Heart right ventricle (tissue), 16 donors: ENCODE results near the gene TSPAN18. TPM values are rescaled to one million over a fixed set of nuclear protein-coding genes. Genes with fewer than 3 reads are reported as not detected.

Experiments
- ATAC-seq, 8 donors: fragments of 200-7000 bp; cut with Tn5 transposase; one replicate each; pipeline ENCODE4 v1.9.1; 2020; ENCODE audit warnings: mild to moderate bottlenecking in 8 of 8, moderate library complexity in 8 of 8, moderate number of reproducible peaks in 1 of 8
- DNase-seq, 2 donors: peaks; one replicate each; pipeline ENCODE4 v3.0.0-alpha.2; 2020
- H3K27ac ChIP-seq, 10 donors: fragments of 200-600 bp; sonication (generic) in 2 of 10; one replicate each; pipeline versions ENCODE4 v1.5.0 to v1.8.0; 2020 to 2022; ENCODE audit warnings: mild to moderate bottlenecking in 3 of 10
- H3K27me3 ChIP-seq, 7 donors: fragments of 200-600 bp; one replicate each; pipeline ENCODE4 v1.8.0; 2021 to 2022; ENCODE audit warnings: mild to moderate bottlenecking in 2 of 7
- H3K36me3 ChIP-seq, 9 donors: fragments of 200-600 bp; sonication (generic) in 1 of 9; one replicate each; pipeline versions ENCODE4 v1.5.0 to v1.8.0; 2020 to 2022; ENCODE audit warnings: mild to moderate bottlenecking in 2 of 9
- H3K4me1 ChIP-seq, 9 donors: fragments of 200-600 bp; sonication (generic) in 1 of 9; one replicate each; pipeline versions ENCODE4 v1.5.0 to v1.8.0; 2020 to 2022; ENCODE audit warnings: mild to moderate bottlenecking in 4 of 9
- H3K4me3 ChIP-seq, 10 donors: fragments of 200-600 bp; sonication (generic) in 2 of 10; one replicate each; pipeline versions ENCODE4 v1.5.0 to v1.8.0; 2020 to 2022; ENCODE audit warnings: mild to moderate bottlenecking in 7 of 10, moderate library complexity in 2 of 10
- H3K9me3 ChIP-seq, 11 donors: fragments of 200-600 bp in 10 of 11; sonication (generic) in 2 of 11; one replicate each; pipeline versions ENCODE4 v1.5.0 to v1.8.0; 2013 to 2022; ENCODE audit warnings: mild to moderate bottlenecking in 2 of 11, control low read depth in 1 of 11, moderate library complexity in 1 of 11
- WGBS, 2 donors: extraction: QIAGEN DNeasy Blood & Tissue Kit; methylation state at CpG; one replicate each; pipeline ENCODE4 v1.1.7; 2013; ENCODE audit warnings: inconsistent platforms in 1 of 2; 5-methylcytosine and 5-hydroxymethylcytosine counted together
- intact Hi-C, 10 donors: fragments of 100-400 bp; cut with DNase I; formaldehyde crosslinking; loops; one replicate each; pipeline versions ENCODE4 v1.11.1 to v1.14.2; 2022
- polyA plus RNA-seq, 2 donors: library from polyadenylated mRNA; stranded (reverse); fragments of 200-250 nt; gene quantifications; one replicate each; pipeline ENCODE4 v1.2.3, GENCODE V29; 2013
- total RNA-seq, 10 donors: library from RNA; stranded (reverse); fragmentation: NEBNext Ultra II Directional in 3 of 10; extraction: Animal tissue kit (Norgen Biotek cat#: 25700) in 3 of 10; gene quantifications; one replicate each; pipeline versions ENCODE4 v1.2.1 to v1.2.4, GENCODE V29; 2021 to 2023
- TF ChIP-seq, protein P1 (sequence below), 9 donors: fragments of 200-600 bp; sonication (generic) in 2 of 9; IDR thresholded peaks; one replicate each; pipeline versions ENCODE4 v1.5.0 to v1.8.0; 2021 to 2022; ENCODE audit warnings: antibody characterized with exemption in 9 of 9, mild to moderate bottlenecking in 5 of 9, moderate library complexity in 1 of 9
- donor health status: Arrhythmogenic right ventricular cardiomyopathy.
- donor health status: ischemic (EF 13 %, LVEDD 7.1; RV severe dilation, severe dysfunction).
- donor health status: healthy with polysubstance abuse.
- donor health status: DM: no; HTN: yes; CAD: no.
- donor health status: DM: no; HTN: no; CAD: no.
- donor health status: ischemic (EF 25% LVEDD 6.9; RV normal size, moderate dysfunction).
- donor health status: ischemic (EF 25% LVEDD 5.7; RV mildly dilated, moderate dysfunction).
- donor health status: healthy.
- donor health status: DM: yes; HTN: yes; CAD: no.
- donor health status: Ischemic cardiomyopathy.
- donor health status: ischemic (EF 35%, LVEDD 5.7; RV mildly dilated, moderate dysfunction).
- donor health status: nonischemic (EF 11% LVEDD 7.7; RV severe dilation, severe dysfunction).
- donor health status: DM: yes; HTN: yes; CAD: no.
- donor health status: PGD.
- donor health status: ischemic (EF 29% LVEDD 5.4; RV normal size, mild dysfunction).
- donor health status: nonischemic (EF 23%, LVEDD 6.1; RV moderate dilation, normal function).

Gene TSPAN18
- total and polyA plus RNA-seq, 12 donors, result 37.7 to 140 (median 92.9) TPM

DNA sequence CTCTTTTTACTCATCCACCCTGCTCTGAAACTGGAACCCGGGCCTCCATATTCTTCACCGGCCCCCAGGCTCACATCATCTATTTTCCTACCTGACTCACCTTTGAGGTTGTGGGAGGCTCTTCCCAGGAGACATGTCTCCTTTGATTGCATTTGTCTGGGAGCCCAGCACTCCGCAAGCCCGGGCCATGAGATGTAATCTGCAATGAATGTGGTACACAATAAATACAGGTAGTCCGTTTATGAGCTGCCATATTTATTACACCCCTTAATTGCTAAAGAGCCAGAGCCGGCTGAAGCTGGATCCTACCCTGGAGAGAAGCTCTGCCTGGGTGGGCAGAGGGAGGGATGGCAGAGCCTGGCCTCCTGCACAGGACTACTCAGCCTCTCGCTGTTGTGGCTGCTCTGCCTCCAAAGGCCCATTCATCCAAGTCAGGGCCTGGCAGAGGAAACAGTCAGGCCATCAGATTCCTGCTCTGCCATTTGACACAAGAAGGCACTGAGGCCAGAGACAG lies 174.4 kb downstream of the TSPAN18 start:
- H3K36me3 ChIP-seq, result peaks cover 0 to 27% (median 5%) of the 10 kb centered on the region in 9 donors
- TF ChIP-seq, protein P1, sequence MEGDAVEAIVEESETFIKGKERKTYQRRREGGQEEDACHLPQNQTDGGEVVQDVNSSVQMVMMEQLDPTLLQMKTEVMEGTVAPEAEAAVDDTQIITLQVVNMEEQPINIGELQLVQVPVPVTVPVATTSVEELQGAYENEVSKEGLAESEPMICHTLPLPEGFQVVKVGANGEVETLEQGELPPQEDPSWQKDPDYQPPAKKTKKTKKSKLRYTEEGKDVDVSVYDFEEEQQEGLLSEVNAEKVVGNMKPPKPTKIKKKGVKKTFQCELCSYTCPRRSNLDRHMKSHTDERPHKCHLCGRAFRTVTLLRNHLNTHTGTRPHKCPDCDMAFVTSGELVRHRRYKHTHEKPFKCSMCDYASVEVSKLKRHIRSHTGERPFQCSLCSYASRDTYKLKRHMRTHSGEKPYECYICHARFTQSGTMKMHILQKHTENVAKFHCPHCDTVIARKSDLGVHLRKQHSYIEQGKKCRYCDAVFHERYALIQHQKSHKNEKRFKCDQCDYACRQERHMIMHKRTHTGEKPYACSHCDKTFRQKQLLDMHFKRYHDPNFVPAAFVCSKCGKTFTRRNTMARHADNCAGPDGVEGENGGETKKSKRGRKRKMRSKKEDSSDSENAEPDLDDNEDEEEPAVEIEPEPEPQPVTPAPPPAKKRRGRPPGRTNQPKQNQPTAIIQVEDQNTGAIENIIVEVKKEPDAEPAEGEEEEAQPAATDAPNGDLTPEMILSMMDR (IDR thresholded peaks at IDR 0.05), result no peak
- no peaks in the 10 kb centered on the region for H3K27me3 ChIP-seq
- H3K9me3 ChIP-seq, result peaks cover 0 to 7% (median 0%) of the 10 kb centered on the region in 11 donors
- ATAC-seq (no peak), DNase-seq (no peak)
- no peak overlapping the region for H3K4me3 ChIP-seq
- intact Hi-C loops, result loop anchor here in 2 of 10 donors (5.0 to 10.0 kb wide), 2 partner anchors 344 to 346 kb away; no protein-coding TSS in a partner anchor
- no peak overlapping the region for H3K27ac ChIP-seq
- H3K4me1 ChIP-seq, result peaks cover 0 to 19% (median 0%) of the 10 kb centered on the region in 9 donors
- 94% methylated on average over 7 of the region's 7 CpGs for WGBS, 2 donors

DNA sequence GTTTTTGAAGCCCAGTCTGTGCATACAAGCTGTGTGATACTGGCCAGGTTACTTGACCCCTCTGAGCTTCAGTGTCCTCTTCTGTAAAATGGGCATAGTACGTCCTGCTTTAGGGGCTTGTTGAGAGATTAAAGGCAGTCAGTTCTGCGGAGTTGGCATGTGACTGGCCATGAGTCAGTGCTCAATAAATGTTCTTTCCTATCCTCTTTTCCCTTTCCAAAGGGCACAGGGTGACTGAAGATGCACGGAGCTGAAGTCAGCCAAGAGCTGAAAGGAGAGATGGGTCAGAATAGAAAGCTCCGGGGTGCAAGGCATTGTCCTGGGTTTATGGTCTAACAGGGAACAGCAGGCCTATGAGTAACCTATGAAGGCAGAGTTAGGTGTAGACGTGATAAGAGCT lies 175.0 kb downstream of the TSPAN18 start:
- H3K4me1 ChIP-seq, result peaks cover 0 to 21% (median 0%) of the 10 kb centered on the region in 9 donors
- TF ChIP-seq, protein P1 (IDR thresholded peaks at IDR 0.05), result no peak
- WGBS, 2 donors, result 90 to 98% methylated on average over 5 of the region's 5 CpGs
- intact Hi-C loops, result loop anchor here in 2 of 10 donors (5.0 to 10.0 kb wide), 2 partner anchors 344 to 347 kb away; no protein-coding TSS in a partner anchor
- peaks cover 0 to 7% (median 0%) of the 10 kb centered on the region in 11 donors for H3K9me3 ChIP-seq
- H3K27me3 ChIP-seq, result no peaks in the 10 kb centered on the region
- no peak overlapping the region for H3K4me3 ChIP-seq
- H3K27ac ChIP-seq, result no peak overlapping the region
- H3K36me3 ChIP-seq, result peaks cover 0 to 32% (median 5%) of the 10 kb centered on the region in 9 donors
- DNase-seq, result no peak
- no peak for ATAC-seq

DNA sequence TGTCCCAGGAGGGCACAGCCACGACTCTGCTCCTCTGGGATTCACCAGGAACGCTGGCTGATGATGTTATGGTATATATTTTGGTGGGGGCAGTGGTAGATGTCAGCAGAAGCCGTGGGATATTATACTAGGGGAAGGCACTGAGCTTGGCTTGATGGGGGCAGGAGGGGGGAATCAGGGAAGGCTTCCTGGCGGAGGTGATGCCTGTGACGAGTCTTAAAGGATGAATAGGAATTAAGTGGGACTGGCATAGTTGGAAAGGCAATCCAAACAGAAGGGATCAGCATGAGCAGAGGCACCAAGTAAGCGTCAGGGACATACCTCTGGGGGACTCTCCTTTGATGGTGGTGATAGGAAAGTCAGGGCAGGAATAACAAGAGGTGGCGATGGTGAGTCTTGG lies 176.3 kb downstream of the TSPAN18 start:
- no peaks in the 10 kb centered on the region for H3K27me3 ChIP-seq
- H3K27ac ChIP-seq, result no peak overlapping the region
- no peak overlapping the region for H3K4me3 ChIP-seq
- H3K9me3 ChIP-seq, result peaks cover 0 to 7% (median 0%) of the 10 kb centered on the region in 11 donors
- intact Hi-C loops, result loop anchor here in 2 of 10 donors (5.0 to 10.0 kb wide), 2 partner anchors 346 to 348 kb away; no protein-coding TSS in a partner anchor
- TF ChIP-seq, protein P1 (IDR thresholded peaks at IDR 0.05), result no peak
- DNase-seq (no peak), ATAC-seq (no peak)
- H3K4me1 ChIP-seq, result peaks cover 0 to 21% (median 0%) of the 10 kb centered on the region in 9 donors
- H3K36me3 ChIP-seq, result peaks cover 0 to 35% (median 2%) of the 10 kb centered on the region in 9 donors
- 87 to 94% methylated on average over 7 of the region's 7 CpGs for WGBS, 2 donors

DNA sequence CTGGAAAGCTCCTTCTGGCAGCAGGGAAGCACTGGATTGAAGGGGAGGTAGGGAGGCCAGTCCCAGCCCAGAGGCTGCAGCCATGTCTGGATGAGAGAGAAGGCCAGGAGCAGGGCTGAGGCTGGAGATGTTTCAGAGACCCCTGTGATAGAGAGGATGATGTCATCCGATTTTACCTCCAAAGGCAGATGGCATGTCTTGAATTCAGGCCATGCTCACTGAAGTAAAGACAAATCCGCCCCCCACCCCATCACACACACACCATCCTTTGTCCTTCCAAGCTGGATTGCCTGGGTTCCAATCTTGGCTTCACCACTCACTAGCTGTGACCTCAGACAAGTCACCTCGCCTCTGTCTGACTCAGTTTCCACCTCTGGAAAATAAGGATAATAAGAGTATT lies 176.8 kb downstream of the TSPAN18 start:
- DNase-seq (no peak), ATAC-seq (no peak)
- intact Hi-C loops, result loop anchor here in 2 of 10 donors (5.0 to 10.0 kb wide), 2 partner anchors 346 to 349 kb away; no protein-coding TSS in a partner anchor
- no peaks in the 10 kb centered on the region for H3K27me3 ChIP-seq
- TF ChIP-seq, protein P1 (IDR thresholded peaks at IDR 0.05), result no peak
- no peak overlapping the region for H3K4me3 ChIP-seq
- H3K36me3 ChIP-seq, result peaks cover 0 to 33% (median 0%) of the 10 kb centered on the region in 9 donors
- peaks cover 0 to 4% (median 0%) of the 10 kb centered on the region in 11 donors for H3K9me3 ChIP-seq
- WGBS, 2 donors, result 96 to 98% methylated on average over 3 of the region's 3 CpGs
- H3K4me1 ChIP-seq, result peaks cover 0 to 21% (median 0%) of the 10 kb centered on the region in 9 donors
- no peak overlapping the region for H3K27ac ChIP-seq
